ENCODE measurements around the gene PTPN7. TPM values are rescaled to one million over a fixed set of nuclear protein-coding genes. Genes with fewer than 3 reads are reported as not detected.

The PTPN7 gene
- total RNA-seq, 1 experiment from 2014 or later = not detected

DNA sequence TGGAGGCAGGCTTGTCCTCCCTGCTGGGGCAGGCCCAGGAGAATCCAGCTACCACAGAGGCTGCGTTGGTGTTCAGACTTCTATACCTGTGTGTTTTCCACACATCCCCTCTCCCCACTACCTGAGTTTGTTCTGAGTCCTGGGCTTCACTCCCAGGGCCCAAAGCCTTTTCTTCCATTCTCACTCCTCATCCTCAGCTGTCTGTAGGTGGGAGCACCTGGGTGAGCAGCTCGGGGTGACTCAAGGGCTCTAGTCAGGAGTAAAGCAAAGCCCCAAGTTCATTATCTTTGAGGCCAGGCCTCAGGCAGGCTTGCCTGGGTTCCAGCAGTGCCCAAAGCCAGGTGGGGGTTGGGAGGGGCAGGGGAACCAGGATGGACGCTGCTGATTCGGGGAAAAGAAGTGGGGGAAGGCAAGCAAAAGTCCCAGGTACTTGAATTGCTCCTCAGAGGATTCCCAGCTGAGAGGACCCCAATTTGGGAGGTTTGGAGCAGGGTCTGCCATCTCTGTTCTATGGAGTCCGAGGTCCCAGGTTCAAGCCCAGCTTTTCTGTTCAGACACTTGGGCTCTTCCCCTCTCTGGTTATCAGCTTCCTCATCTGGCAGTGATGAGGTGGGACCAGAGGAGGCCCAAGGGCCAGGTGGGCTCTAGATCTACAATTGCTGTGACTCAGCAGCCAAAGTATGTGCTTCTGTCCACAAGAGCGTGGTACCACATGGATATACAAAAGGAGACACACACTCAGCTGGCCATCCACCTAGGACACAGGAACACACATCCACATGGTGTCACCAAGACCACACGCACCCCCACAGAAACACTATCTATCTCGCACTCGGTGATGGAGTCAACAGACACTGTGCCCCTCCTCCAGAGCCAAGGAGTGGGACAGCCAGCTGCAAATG lies 5.8 kb upstream of the PTPN7 start:
- BruUV-seq (replicated peaks) = no TSS peak
- CTCF ChIA-PET = no interaction called here
- intact Hi-C loops (cut with micrococcal nuclease; ENCODE audit: unreplicated experiment) = no loop called here

DNA sequence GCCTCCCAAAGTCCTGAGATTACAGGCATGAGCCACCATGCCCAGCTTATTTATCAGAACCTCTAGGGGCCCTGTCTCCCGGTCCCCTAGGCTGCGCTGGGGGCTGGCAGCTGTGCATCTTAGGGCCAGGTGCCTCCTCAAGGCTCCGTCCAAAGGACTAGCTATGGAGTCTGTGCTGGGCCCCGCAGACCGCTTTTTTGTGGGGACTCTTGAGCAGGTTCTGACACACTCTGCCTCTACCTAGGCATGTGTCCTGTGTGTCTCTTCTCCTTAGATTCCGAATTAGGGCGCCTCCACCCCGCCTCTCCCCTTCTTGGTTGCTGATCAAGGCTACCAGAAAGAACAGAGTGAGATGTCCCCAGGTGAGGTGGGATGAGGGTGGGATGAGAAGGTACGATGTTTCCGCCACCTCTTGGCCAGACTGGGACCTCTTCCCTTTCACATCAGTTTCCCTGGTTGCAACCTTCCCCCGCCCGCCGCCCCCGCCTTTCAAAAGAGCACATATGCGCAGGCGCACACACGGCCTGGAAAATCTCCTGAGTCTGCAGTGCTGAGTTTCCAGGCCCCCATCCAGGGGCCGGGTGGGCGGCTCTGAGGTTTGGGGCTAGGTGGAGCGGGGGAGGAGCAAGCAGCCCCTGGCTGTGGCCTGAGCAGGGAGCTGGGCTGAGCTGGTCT lies 5.0 kb upstream of the PTPN7 start:
- Histone ChIP-seq H3K9me2 (ENCODE audit: insufficient read depth) (no peaks in the 10 kb centered on the region), H3K27ac (no peak overlapping the region), H3F3A (ENCODE audit: insufficient read depth, low read depth) (no peaks in the 10 kb centered on the region), H3K36me3 (ENCODE audit: low read depth) (no peaks in the 10 kb centered on the region), H3K9me3 (ENCODE audit: insufficient read depth, low read depth) (no peaks in the 10 kb centered on the region), H3K79me2 (ENCODE audit: low read depth) (no peaks in the 10 kb centered on the region), H3K4me1 (replicated peaks; ENCODE audit: insufficient read depth) (no peaks in the 10 kb centered on the region), H4K20me1 (ENCODE audit: insufficient read depth) (no peaks in the 10 kb centered on the region), H3K27me3 (ENCODE audit: insufficient read depth, low read depth) (peaks cover 7% of the 10 kb centered on the region; the same call in 1 of the 2 replicates), H3K4me2 (no peak overlapping the region), H3K4me3 (no peak overlapping the region), H2AFZ (no peak overlapping the region)
- POLR2A ChIA-PET (ENCODE audit: unreplicated experiment) = no interaction called here
- CTCF ChIA-PET = no interaction called here
- no peak for DNase-seq
- intact Hi-C loops (cut with micrococcal nuclease; ENCODE audit: unreplicated experiment) = no loop called here
- TF ChIP-seq EZH2 (IDR thresholded peaks at IDR 0.05; ENCODE audit: low read depth) = no peak
- TF ChIP-seq, protein P1, sequence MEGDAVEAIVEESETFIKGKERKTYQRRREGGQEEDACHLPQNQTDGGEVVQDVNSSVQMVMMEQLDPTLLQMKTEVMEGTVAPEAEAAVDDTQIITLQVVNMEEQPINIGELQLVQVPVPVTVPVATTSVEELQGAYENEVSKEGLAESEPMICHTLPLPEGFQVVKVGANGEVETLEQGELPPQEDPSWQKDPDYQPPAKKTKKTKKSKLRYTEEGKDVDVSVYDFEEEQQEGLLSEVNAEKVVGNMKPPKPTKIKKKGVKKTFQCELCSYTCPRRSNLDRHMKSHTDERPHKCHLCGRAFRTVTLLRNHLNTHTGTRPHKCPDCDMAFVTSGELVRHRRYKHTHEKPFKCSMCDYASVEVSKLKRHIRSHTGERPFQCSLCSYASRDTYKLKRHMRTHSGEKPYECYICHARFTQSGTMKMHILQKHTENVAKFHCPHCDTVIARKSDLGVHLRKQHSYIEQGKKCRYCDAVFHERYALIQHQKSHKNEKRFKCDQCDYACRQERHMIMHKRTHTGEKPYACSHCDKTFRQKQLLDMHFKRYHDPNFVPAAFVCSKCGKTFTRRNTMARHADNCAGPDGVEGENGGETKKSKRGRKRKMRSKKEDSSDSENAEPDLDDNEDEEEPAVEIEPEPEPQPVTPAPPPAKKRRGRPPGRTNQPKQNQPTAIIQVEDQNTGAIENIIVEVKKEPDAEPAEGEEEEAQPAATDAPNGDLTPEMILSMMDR (conservative IDR thresholded peaks at IDR 0.05) = no peak
- no TSS peak for BruUV-seq (replicated peaks)

More for the DNA sequence above, 5.8 kb upstream of the PTPN7 start:
- POLR2A ChIA-PET (ENCODE audit: unreplicated experiment) = no interaction called here
- H4K20me1 ChIP-seq (ENCODE audit: insufficient read depth) = no peaks in the 10 kb centered on the region
- H3K79me2 ChIP-seq (ENCODE audit: low read depth) = no peaks in the 10 kb centered on the region
- no peaks in the 10 kb centered on the region for H3K36me3 ChIP-seq (ENCODE audit: low read depth)
- no peak for TF ChIP-seq EZH2 (IDR thresholded peaks at IDR 0.05; ENCODE audit: low read depth)
- TF ChIP-seq, protein P1 (conservative IDR thresholded peaks at IDR 0.05) = no peak
- H2AFZ ChIP-seq = no peak overlapping the region
- H3K4me3 ChIP-seq = no peak overlapping the region
- H3K4me1 ChIP-seq (replicated peaks; ENCODE audit: insufficient read depth) = no peaks in the 10 kb centered on the region
- no peak for DNase-seq
- H3K9me2 ChIP-seq (ENCODE audit: insufficient read depth) = no peaks in the 10 kb centered on the region
- H3K4me2 ChIP-seq = no peak overlapping the region
- no peak overlapping the region for H3K27ac ChIP-seq
- H3F3A ChIP-seq (ENCODE audit: insufficient read depth, low read depth) = no peaks in the 10 kb centered on the region
- H3K9me3 ChIP-seq (ENCODE audit: insufficient read depth, low read depth) = no peaks in the 10 kb centered on the region
- H3K27me3 ChIP-seq (ENCODE audit: insufficient read depth, low read depth) = peaks cover 7% of the 10 kb centered on the region; the same call in 1 of the 2 replicates

DNA sequence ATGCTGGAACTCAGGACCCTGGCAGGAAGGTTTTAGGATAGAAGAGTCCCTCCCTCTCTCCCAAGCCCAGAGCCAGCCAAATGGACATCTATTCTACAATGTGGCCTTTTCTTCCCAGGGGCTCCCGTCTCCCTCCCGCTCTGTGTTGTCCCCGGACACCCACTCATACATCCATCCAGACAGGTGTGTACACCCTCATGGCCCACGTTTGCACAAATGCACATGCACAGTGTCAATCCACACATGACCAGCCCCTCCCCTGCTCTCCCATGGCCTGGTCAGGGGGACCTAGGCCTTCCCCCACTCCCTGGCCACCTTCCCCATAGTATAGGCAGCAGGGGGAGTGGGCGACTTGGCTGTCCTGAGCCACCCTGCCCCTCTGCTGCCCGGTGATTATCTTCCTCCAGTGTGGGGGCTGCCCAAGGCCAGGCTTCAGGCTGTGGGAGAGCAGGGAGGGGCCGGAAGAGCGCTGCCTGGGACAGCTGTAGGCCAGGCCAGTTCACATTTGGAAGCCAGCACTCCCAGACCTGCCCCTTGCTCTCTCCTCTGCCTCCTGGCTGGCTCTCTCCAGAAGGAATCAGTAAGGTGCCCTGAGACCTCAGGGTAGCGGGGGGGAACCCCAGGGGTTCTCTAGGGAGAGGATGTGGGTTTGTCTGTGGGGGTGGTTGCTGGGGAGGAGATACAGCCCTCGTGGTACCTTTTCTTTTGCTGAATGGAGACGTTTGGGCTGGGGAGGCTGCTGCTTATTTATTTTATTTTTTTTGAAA lies 4.1 kb upstream of the PTPN7 start:
- H3K9me2 ChIP-seq (ENCODE audit: insufficient read depth) = no peaks in the 10 kb centered on the region
- intact Hi-C loops (cut with micrococcal nuclease; ENCODE audit: unreplicated experiment) = no loop called here
- no peak overlapping the region for H2AFZ ChIP-seq

More for the DNA sequence above, 4.1 kb upstream of the PTPN7 start:
- H3K4me3 ChIP-seq = no peak overlapping the region
- H3K79me2 ChIP-seq (ENCODE audit: low read depth) = no peaks in the 10 kb centered on the region
- ChIA-PET CTCF (interaction anchor here (0.5 kb wide), 1 partner anchor 647 kb away, joined by 5 read pairs; no protein-coding TSS in a partner anchor), POLR2A (ENCODE audit: unreplicated experiment) (no interaction called here)
- H3K27me3 ChIP-seq (ENCODE audit: insufficient read depth, low read depth) = peaks cover 6% of the 10 kb centered on the region; the same call in 1 of the 2 replicates
- H3K36me3 ChIP-seq (ENCODE audit: low read depth) = no peaks in the 10 kb centered on the region
- DNase-seq = no peak
- H3F3A ChIP-seq (ENCODE audit: insufficient read depth, low read depth) = no peaks in the 10 kb centered on the region
- H3K4me1 ChIP-seq (replicated peaks; ENCODE audit: insufficient read depth) = no peaks in the 10 kb centered on the region
- H3K4me2 ChIP-seq = no peak overlapping the region
- no peak for TF ChIP-seq EZH2 (IDR thresholded peaks at IDR 0.05; ENCODE audit: low read depth)
- TF ChIP-seq, protein P1 (conservative IDR thresholded peaks at IDR 0.05) = no peak
- no TSS peak for BruUV-seq (replicated peaks)
- no peak overlapping the region for H3K27ac ChIP-seq
- no peaks in the 10 kb centered on the region for H3K9me3 ChIP-seq (ENCODE audit: insufficient read depth, low read depth)
- no peaks in the 10 kb centered on the region for H4K20me1 ChIP-seq (ENCODE audit: insufficient read depth)
